ENCODE measurements around the gene REN.
A peak's percentile ranks its signal among the peaks of the same experiment; 100 is the strongest.

The REN gene

GRCh38 chr1:204130981-204131892 is 34.9 kb downstream of the REN start:
- DNase-seq (ENCODE audit: low spot score), result peak; percentile 90

GRCh38 chr1:204130178-204130577 is 36.0 kb downstream of the REN start:
- DNase-seq (ENCODE audit: low spot score), result no peak

DNA sequence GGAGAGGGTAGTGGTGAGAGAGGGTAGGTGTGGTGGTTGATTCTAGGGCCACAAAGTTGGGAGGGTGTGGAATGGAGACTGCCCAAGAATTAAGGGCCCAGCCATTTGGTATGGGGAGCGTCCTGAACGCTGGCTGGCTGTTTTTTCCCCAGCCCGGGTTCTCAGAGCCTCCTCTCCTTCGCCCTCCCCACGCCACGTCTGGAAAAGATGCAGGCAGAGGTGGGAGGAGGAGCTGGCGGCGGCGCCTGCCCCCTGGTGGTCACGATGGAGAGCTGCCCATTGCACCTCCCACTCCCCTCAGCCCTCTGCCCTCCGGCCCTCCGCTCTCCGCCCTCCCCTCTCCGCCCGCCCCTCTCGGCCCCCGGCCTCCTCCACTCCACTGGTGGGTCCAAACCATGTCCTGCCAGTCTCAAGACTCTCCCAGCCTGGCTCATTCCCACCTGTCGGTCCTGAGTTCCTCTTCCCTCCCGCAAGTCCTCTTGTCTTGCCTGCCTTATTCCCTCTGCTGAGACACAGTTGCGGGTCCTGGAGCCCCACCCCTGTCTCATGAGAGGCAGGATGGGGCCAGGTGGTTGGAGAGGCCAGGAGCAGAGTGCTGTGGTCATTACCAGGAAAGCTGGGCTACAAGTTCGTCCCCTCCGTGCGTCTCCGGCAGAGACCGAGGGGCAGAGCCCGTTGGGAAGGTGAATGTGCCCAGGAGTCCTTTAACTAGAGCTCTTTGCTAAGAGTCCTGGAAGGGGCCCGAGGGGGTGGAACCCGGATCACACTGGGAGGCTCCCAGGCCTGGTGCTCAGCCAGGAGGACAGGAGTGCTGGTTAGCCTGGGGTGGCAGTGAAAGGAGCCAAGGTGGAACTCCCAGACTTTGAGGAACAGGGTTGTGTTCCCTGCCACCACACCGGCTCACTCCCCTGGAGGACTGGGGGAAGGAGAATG is 36.9 kb downstream of the REN start:
- DNase-seq (ENCODE audit: low spot score), result peak; percentile 89

- DNase-seq (ENCODE audit: low spot score), result no peak
Observed at GRCh38 chr1:204128464-204128963, 37.6 kb downstream of the REN start.

GRCh38 chr1:204127597-204128242 is 38.4 kb downstream of the REN start:
- DNase-seq (ENCODE audit: low spot score), result peak; percentile 91

DNA sequence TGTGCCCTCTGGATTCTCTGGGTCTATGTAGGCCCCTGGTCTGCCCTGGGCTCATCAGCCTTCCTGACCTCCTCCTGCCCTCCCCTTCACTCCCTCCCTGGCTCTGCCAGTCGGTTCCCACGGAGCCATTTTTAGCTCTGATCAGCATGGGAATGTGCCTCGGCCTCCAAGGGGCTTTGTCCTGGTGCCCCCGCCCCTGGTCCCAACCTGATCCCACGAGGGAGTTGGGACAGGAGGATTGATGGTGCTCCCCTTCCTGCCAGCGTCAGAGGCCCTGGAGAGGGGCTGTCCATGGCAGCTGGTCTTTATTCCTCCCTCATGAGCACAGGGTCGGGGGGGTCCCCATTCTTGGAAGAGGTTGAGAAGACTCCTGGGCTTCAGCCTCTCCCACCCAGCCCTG is 39.2 kb downstream of the REN start:
- DNase-seq (ENCODE audit: low spot score), result no peak

DNA sequence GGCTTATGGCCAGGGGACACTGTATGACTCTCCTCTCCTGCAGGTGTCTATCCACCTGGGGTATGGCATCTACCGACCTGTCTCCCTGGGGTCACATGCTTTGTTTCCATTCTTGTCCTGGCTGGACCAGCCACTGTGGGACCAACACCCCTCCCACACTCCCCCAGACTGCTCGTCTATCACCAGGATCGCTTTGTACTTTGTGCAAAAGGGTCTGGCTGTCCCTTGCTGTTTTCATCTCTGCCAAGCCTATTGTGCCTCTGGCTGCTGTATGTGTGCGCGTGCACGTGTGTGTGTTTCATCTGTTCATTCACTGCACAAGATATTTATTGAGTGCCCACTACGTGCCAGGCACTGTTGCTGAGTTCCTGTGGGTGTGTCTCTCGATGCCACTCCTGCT is 39.8 kb downstream of the REN start:
- no peak for DNase-seq (ENCODE audit: low spot score)

- DNase-seq (ENCODE audit: low spot score), result no peak
Observed at GRCh38 chr1:204125759-204126351, 40.3 kb downstream of the REN start.

DNA sequence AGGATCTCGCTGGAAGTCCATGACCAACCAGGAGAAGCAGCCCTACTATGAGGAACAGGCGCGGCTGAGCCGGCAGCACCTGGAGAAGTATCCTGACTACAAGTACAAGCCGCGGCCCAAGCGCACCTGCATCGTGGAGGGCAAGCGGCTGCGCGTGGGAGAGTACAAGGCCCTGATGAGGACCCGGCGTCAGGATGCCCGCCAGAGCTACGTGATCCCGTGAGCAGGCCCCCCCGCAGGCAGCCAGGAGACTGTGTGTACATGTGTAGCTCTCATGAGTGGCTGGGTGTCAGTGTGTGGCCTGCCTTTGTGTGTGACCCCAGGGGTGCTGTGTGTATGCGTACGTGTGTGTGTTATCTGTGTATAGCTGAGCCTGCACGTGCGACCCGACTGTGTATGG is 41.5 kb downstream of the REN start:
- DNase-seq (ENCODE audit: low spot score), result no peak

DNA sequence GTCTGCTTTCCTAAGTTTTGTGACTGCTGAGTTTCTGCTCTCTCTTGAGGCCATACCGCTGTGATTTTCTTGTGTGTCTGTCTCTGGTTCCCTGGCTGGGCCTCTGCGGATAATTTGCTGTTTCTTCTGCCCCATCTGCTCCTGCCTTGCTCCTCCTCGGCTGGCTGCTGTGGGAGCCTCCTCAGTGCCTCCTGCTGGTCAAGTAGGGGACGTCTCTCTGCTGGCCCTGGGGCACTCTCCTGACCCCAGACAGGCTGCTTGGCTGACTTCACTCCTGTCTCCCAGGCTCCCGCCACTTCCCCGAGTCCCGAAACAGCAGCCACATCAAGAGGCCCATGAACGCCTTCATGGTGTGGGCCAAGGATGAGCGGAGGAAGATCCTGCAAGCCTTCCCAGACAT is 42.8 kb downstream of the REN start:
- no peak for DNase-seq (ENCODE audit: low spot score)

DNA sequence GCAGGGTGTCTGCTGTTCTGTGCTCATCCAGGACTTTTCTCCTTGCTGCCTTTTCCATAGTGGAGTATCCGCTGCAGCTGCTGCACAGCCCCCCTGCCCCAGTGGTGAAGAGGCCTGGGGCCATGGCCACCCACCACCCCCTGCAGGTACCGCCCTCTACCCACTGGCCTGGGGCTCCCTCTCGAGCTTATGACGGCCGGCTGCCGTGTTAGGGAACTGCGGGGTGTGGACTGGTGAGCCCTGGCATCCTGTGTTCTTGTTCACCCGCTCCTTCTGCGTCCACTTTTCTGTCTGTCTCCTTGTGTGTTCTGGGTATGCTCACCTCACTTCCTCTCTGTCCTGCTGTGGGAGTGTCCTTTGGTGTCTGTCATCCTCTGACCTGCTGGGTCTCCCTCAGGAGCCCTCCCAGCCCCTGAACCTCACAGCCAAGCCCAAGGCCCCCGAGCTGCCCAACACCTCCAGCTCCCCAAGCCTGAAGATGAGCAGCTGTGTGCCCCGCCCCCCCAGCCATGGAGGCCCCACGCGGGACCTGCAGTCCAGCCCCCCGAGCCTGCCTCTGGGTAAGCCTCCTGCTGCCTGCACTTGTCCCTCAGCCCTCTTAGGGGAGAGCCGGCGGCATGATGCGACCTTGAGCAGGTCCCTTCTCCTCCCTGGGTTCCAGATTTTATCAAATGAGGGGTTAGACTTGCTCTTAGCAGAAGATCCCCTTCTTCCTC is 44.1 kb downstream of the REN start:
- DNase-seq (ENCODE audit: low spot score), result no peak

GRCh38 chr1:204116539-204116938 is 49.6 kb downstream of the REN start:
- DNase-seq (ENCODE audit: low spot score), result no peak

GRCh38 chr1:204115116-204115515 is 51.0 kb downstream of the REN start:
- DNase-seq (ENCODE audit: low spot score), result no peak

GRCh38 chr1:204114606-204115005 is 51.5 kb downstream of the REN start:
- no peak for DNase-seq (ENCODE audit: low spot score)

GRCh38 chr1:204113896-204114295 is 52.2 kb downstream of the REN start:
- no peak for DNase-seq (ENCODE audit: low spot score)

DNA sequence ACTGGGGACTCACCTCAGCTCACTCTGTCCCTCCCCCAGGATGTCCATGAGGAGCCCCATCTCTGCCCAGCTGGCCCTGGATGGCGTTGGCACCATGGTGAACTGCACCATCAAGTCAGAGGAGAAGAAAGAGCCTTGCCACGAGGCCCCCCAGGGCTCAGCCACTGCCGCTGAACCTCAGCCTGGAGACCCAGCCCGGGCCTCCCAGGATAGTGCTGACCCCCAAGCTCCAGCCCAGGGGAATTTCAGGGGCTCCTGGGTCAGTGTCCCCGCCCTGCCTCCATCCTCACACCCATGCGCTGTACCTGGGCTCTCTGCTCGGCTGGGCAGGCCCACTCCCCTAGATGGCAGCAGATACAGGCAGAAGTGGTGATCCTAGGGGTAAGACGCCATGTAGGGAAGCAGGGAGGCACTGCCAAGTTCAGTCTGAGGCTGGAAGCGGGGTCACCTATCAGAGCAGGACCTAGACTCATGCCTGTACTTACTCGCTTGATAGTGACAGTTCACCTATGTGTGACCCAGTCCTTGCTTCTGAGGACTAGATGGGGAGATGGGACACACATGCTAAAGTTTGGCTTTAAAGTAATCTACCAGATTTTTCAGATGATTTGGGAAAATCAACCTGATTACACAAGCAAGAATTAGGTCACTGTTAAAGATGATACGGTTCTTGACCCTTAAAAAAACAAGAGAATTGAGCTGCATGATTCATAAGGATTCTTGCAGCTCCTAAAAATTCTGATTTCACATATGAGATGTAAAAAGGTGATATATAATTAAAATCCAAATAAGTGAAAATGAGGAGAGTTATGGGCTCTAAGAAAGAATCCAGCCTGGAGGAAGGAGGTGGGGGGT is 53.0 kb downstream of the REN start:
- DNase-seq (ENCODE audit: low spot score), result no peak

GRCh38 chr1:204110894-204111633 is 55.1 kb downstream of the REN start:
- DNase-seq (ENCODE audit: low spot score), result no peak

- DNase-seq (ENCODE audit: low spot score), result no peak
Observed at GRCh38 chr1:204108312-204109141, 57.6 kb downstream of the REN start.

DNA sequence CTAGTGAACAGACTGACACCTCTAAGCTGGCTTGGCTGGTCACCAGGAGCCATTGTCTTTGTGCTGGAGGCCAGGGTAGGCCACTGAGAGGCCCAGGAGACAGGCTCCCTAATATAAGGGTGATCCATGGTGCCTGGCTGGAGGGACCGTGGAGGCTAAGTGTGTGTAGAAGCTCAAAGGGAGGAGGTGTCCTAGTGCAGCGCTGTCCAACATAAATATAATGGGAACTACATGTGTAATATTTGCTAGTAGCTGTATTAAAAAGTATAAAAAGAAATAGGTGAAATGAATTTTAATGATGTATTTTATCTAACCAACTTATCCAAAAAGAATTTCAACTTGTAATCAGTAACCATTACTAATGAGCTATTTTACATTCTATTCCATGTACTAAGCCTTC is 58.2 kb downstream of the REN start:
- DNase-seq (ENCODE audit: low spot score), result no peak

All from AG08395 (cell line).